Loucy (cell line): ENCODE results near the gene TDRD10.

Source experiments
- H2AFZ ChIP-seq: fragments of 200-600 bp; sonication (generic); 2 replicates; pipeline ENCODE4 v1.6.0; 2016; ENCODE audit warnings: antibody characterized with exemption, mild to moderate bottlenecking, low read length, moderate library complexity
- H3F3A ChIP-seq: fragments of 200-600 bp; 2 replicates; pipeline ENCODE4 v1.6.0; 2016; ENCODE audit warnings: antibody characterized with exemption, low read depth, mild to moderate bottlenecking
- H3K27me3 ChIP-seq: fragments of 200-600 bp; sonication (generic); 2 replicates; pipeline ENCODE4 v1.6.1; 2014; ENCODE audit warnings: low read length, mild to moderate bottlenecking; ENCODE audit not compliant: insufficient read depth, poor library complexity, severe bottlenecking
- H3K36me3 ChIP-seq: fragments of 200-600 bp; sonication (generic); 2 replicates; pipeline ENCODE4 v1.6.1; 2016; ENCODE audit warnings: low read length; ENCODE audit not compliant: insufficient read depth
- H3K4me1 ChIP-seq: fragments of 200-600 bp; sonication (generic); 2 replicates; pipeline ENCODE4 v1.5.1; 2014; ENCODE audit warnings: low read length, mild to moderate bottlenecking; ENCODE audit not compliant: insufficient read depth, poor library complexity, severe bottlenecking
- H3K4me2 ChIP-seq: fragments of 200-600 bp; sonication (generic); 2 replicates; pipeline ENCODE4 v1.6.0; 2014; ENCODE audit warnings: antibody characterized with exemption, low read length, low read depth, mild to moderate bottlenecking; ENCODE audit not compliant: poor library complexity, severe bottlenecking
- H3K4me3 ChIP-seq: fragments of 200-600 bp; sonication (generic); 2 replicates; pipeline ENCODE4 v1.5.1; 2014; ENCODE audit warnings: low read length, mild to moderate bottlenecking, mixed read lengths; ENCODE audit not compliant: poor library complexity, severe bottlenecking
- H3K79me2 ChIP-seq: fragments of 200-600 bp; sonication (generic); 2 replicates; pipeline ENCODE4 v1.6.1; 2014; ENCODE audit warnings: low read length; ENCODE audit not compliant: insufficient read depth
- H3K9ac ChIP-seq: fragments of 200-600 bp; sonication (generic); 2 replicates; pipeline ENCODE4 v1.6.0; 2014; ENCODE audit warnings: mild to moderate bottlenecking, low read depth, low read length, moderate library complexity; ENCODE audit not compliant: poor library complexity, severe bottlenecking
- H3K9me2 ChIP-seq: fragments of 200-600 bp; sonication (generic); replicated peaks from 2 replicates; pipeline ENCODE4 v1.6.1; 2016; ENCODE audit warnings: low read depth, low read length, mixed read lengths
- H3K9me3 ChIP-seq: fragments of 200-600 bp; sonication (generic); 2 replicates; pipeline ENCODE4 v1.6.1; 2014; ENCODE audit warnings: mild to moderate bottlenecking, antibody characterized with exemption, low read length, low read depth; ENCODE audit not compliant: insufficient read depth
- H4K20me1 ChIP-seq: fragments of 200-600 bp; sonication (generic); 2 replicates; pipeline ENCODE4 v1.6.0; 2014; ENCODE audit warnings: antibody characterized with exemption, low read length, mild to moderate bottlenecking; ENCODE audit not compliant: insufficient read depth, poor library complexity, severe bottlenecking
- EZH2phosphoT487 ChIP-seq: fragments of 200-600 bp; IDR thresholded peaks from 2 replicates; pipeline ENCODE4 v1.6.1; 2018; ENCODE audit warnings: antibody characterized with exemption, mild to moderate bottlenecking, moderate library complexity, borderline replicate concordance
- TF ChIP-seq, protein P1 (sequence below): fragments of 200-600 bp; sonication (generic); conservative IDR thresholded peaks from 2 replicates; pipeline ENCODE4 v1.5.1; 2014; ENCODE audit warnings: mild to moderate bottlenecking, antibody characterized with exemption, low read length

The TDRD10 gene

DNA sequence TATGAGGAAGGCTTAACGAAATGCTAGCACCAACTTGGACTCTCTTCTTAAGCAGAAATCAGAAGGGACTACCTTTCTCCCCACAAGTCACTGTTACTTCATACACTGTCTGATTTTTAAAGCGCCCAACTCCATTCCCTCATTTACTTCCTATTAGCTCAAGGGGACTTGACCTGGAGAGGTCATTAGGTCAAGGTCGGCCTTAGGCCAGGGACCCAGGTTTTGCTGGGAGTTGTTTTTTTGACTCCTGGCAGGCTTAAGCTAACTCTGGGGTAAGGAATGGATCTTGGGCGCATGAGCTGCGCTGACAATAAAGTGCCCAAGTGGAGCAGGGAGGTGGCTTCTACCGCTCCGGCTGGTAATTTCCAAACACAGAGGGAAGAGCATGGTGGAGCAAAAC lies 89.2 kb downstream of the TDRD10 start:
- Histone ChIP-seq H3K9ac (no peak overlapping the region), H4K20me1 (no peaks in the 10 kb centered on the region), H3K9me3 (no peaks in the 10 kb centered on the region), H3K79me2 (no peaks in the 10 kb centered on the region), H3K4me2 (no peak overlapping the region), H3K36me3 (peaks cover 96% of the 10 kb centered on the region), H3K27me3 (no peaks in the 10 kb centered on the region), H3K4me3 (no peak overlapping the region), H3F3A (no peaks in the 10 kb centered on the region), H3K9me2 (no peaks in the 10 kb centered on the region), H3K4me1 (no peaks in the 10 kb centered on the region), H2AFZ (no peak overlapping the region)
- TF ChIP-seq EZH2phosphoT487: no peak
- TF ChIP-seq, protein P1, sequence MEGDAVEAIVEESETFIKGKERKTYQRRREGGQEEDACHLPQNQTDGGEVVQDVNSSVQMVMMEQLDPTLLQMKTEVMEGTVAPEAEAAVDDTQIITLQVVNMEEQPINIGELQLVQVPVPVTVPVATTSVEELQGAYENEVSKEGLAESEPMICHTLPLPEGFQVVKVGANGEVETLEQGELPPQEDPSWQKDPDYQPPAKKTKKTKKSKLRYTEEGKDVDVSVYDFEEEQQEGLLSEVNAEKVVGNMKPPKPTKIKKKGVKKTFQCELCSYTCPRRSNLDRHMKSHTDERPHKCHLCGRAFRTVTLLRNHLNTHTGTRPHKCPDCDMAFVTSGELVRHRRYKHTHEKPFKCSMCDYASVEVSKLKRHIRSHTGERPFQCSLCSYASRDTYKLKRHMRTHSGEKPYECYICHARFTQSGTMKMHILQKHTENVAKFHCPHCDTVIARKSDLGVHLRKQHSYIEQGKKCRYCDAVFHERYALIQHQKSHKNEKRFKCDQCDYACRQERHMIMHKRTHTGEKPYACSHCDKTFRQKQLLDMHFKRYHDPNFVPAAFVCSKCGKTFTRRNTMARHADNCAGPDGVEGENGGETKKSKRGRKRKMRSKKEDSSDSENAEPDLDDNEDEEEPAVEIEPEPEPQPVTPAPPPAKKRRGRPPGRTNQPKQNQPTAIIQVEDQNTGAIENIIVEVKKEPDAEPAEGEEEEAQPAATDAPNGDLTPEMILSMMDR: no peak

DNA sequence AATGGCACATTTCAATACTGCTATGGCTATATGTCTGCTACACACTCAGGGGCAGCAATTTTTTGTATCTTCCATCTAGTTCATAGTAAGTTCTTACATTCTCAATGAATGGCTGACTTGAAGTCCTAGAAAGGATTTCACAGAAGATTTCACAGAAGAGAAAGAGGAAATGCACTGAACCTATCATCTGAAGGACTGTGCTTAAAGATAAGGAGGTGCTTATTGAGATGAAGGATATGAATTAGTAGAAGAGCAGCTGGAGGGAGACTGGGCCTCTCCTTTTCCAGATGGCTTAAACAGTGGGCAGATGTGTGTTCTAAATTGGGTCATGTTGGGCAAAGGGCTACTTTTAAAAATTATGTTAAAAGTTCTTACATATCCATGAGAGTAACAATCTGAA lies 91.4 kb downstream of the TDRD10 start:
- H3K36me3 ChIP-seq: peaks cover 96% of the 10 kb centered on the region
- no peaks in the 10 kb centered on the region for H4K20me1 ChIP-seq
- no peaks in the 10 kb centered on the region for H3K27me3 ChIP-seq
- H3K9me3 ChIP-seq: no peaks in the 10 kb centered on the region
- no peak overlapping the region for H3K4me3 ChIP-seq
- H3K9me2 ChIP-seq: no peaks in the 10 kb centered on the region
- H3K79me2 ChIP-seq: no peaks in the 10 kb centered on the region
- no peak overlapping the region for H2AFZ ChIP-seq
- H3F3A ChIP-seq: no peaks in the 10 kb centered on the region
- no peak for TF ChIP-seq EZH2phosphoT487
- TF ChIP-seq, protein P1: no peak
- H3K4me1 ChIP-seq: no peaks in the 10 kb centered on the region
- no peak overlapping the region for H3K9ac ChIP-seq
- H3K4me2 ChIP-seq: no peak overlapping the region

GRCh38 chr1:154594811-154595210 lies 92.8 kb downstream of the TDRD10 start:
- Histone ChIP-seq H3K9me2 (no peaks in the 10 kb centered on the region), H3K4me3 (no peak overlapping the region), H3F3A (no peaks in the 10 kb centered on the region), H3K9me3 (no peaks in the 10 kb centered on the region), H3K79me2 (peaks cover 12% of the 10 kb centered on the region), H3K36me3 (peaks cover 96% of the 10 kb centered on the region), H3K4me2 (no peak overlapping the region), H2AFZ (no peak overlapping the region), H3K4me1 (no peaks in the 10 kb centered on the region), H3K9ac (no peak overlapping the region), H3K27me3 (no peaks in the 10 kb centered on the region), H4K20me1 (peaks cover 14% of the 10 kb centered on the region)
- no peak for TF ChIP-seq EZH2phosphoT487
- TF ChIP-seq, protein P1: no peak
